ENCODE data around the gene PRG3.

- TF ChIP-seq EP300 (IDR thresholded peaks at IDR 0.05) (no peak), CTCF (IDR thresholded peaks at IDR 0.05) (no peak)
These were observed 16.5 kb upstream of the PRG3 start for GRCh38 chr11:57397394-57397990.
